Measurements from ENCODE around the gene SORCS3. TPM values are rescaled to one million over a fixed set of nuclear protein-coding genes. Genes with fewer than 3 reads are reported as not detected.

Gene SORCS3
- total and polyA plus RNA-seq, 2 of the 4 experiments (the other 2 are of a cell fraction): not detected

- Histone ChIP-seq H3K18ac (ENCODE audit: low read depth, low read length) (no peak overlapping the region), H2AK9ac (replicated peaks; ENCODE audit: low read depth, low read length, poor library complexity) (no peak overlapping the region), H3K36me3 (ENCODE audit: control insufficient read depth, insufficient read depth, low read length) (no peaks in the 10 kb centered on the region), H2AK5ac (ENCODE audit: low read depth, low read length) (no peak overlapping the region), H3K79me1 (ENCODE audit: low read depth in 1 of 2, low read length in 2 of 2) (no peaks in the 10 kb centered on the region), H2AFZ (replicated peaks; ENCODE audit: low read length, poor library complexity) (no peak overlapping the region), H2BK15ac (ENCODE audit: low read depth, low read length) (no peak overlapping the region), H3K4me1 (ENCODE audit: control insufficient read depth, insufficient read depth, low read length) (no peaks in the 10 kb centered on the region), H2BK20ac (ENCODE audit: low read depth, low read length) (no peak overlapping the region), H3K9me3 (ENCODE audit: control insufficient read depth, insufficient read depth, low read length) (peaks cover 20% of the 10 kb centered on the region), H3K27me3 (ENCODE audit: control insufficient read depth, insufficient read depth, low read length) (no peaks in the 10 kb centered on the region), H2BK120ac (ENCODE audit: low read depth, low read length) (no peak overlapping the region), H3K4me2 (ENCODE audit: low read depth, low read length) (no peak overlapping the region), H4K8ac (ENCODE audit: low read depth in 2 of 2, low read length in 2 of 2) (no peak overlapping the region), H3K4ac (ENCODE audit: low read depth, low read length) (no peak overlapping the region), H4K5ac (ENCODE audit: low read depth, low read length) (no peak overlapping the region), H3K9ac (ENCODE audit: low read depth, low read length) (no peak overlapping the region), H3K9me1 (ENCODE audit: insufficient read depth, low read length) (no peaks in the 10 kb centered on the region), H3K27ac (ENCODE audit: insufficient read depth, low read length) (no peak overlapping the region), H3K4me3 (ENCODE audit: insufficient read depth, low read depth, low read length) (no peak overlapping the region), H2BK5ac (ENCODE audit: low read depth, low read length, poor library complexity, severe bottlenecking) (no peak overlapping the region), H3K23ac (ENCODE audit: low read depth, low read length) (no peak overlapping the region), H3K14ac (replicated peaks; ENCODE audit: low read depth, low read length) (no peak overlapping the region), H4K91ac (ENCODE audit: insufficient read depth, low read depth, low read length) (no peak overlapping the region), H3K56ac (ENCODE audit: extremely low read depth, insufficient read depth, low read length) (no peak overlapping the region), H4K20me1 (ENCODE audit: insufficient read depth, low read length) (no peaks in the 10 kb centered on the region)
- intact Hi-C loops (cut with micrococcal nuclease) (no loop called here), in situ Hi-C loops (cut with MboI; ENCODE audit: low sequenced_read_pairs) (no loop called here), dilution Hi-C loops (cut with HindIII; ENCODE audit: low sequenced_read_pairs, unreplicated experiment) (no loop called here)
- POLR2A ChIA-PET (ENCODE audit: unreplicated experiment): no interaction called here
- WGBS, 2 experiments (ENCODE audit: extremely low coverage in 2 of 2, insufficient read length in 1 of 2): 24% methylated on average over 3 of the region's 3 CpGs; no CpG with 5 or more reads in 1 of the 2 experiments
- CTCF ChIA-PET: no interaction called here
- ATAC-seq (ENCODE audit: low read depth) (no peak), DNase-seq (no peak)
- no peak for TF ChIP-seq NFE2L2 (IDR thresholded peaks at IDR 0.05; ENCODE audit: low read depth, low read length)
- TF ChIP-seq FOS (IDR thresholded peaks at IDR 0.05; ENCODE audit: low read depth, low read length): no peak
- no peak for TF ChIP-seq BHLHE40 (IDR thresholded peaks at IDR 0.05; ENCODE audit: low read depth, low read length)
- TF ChIP-seq RFX5 (IDR thresholded peaks at IDR 0.05; ENCODE audit: low read depth, low read length): no peak
- TF ChIP-seq MXI1 (IDR thresholded peaks at IDR 0.05; ENCODE audit: borderline replicate concordance, low read depth, low read length): no peak
- TF ChIP-seq RAD21 (IDR thresholded peaks at IDR 0.05; ENCODE audit: low read length): no peak
- TF ChIP-seq RCOR1 (IDR thresholded peaks at IDR 0.05; ENCODE audit: insufficient replicate concordance, low read length): no peak
- no TSS peak for BruUV-seq (replicated peaks)
These were observed 546.2 kb downstream of the SORCS3 start for GRCh38 chr10:105187243-105187642.

Measured in IMR-90 (cell line).